GM10847 (cell line): ENCODE measurements around the gene TSPAN9.

ENCODE experiments used
- POLR2A ChIP-seq: IDR thresholded peaks from 2 replicates; pipeline ENCODE4 v1.6.1; 2011; ENCODE audit not compliant: insufficient read length; ENCODE audit errors: extremely low read depth

The TSPAN9 gene

GRCh38 chr12:3161861-3162260, 84.7 kb downstream of the TSPAN9 start:
- TF ChIP-seq POLR2A = no peak

- no peak for TF ChIP-seq POLR2A
These were observed 87.4 kb downstream of the TSPAN9 start for GRCh38 chr12:3164454-3165077.

- TF ChIP-seq POLR2A = no peak
These were observed 88.2 kb downstream of the TSPAN9 start for GRCh38 chr12:3165078-3165980.

- no peak for TF ChIP-seq POLR2A
These were observed 90.5 kb downstream of the TSPAN9 start for GRCh38 chr12:3167636-3168035.

- no peak for TF ChIP-seq POLR2A
These were observed 91.3 kb downstream of the TSPAN9 start for GRCh38 chr12:3168223-3169221.

GRCh38 chr12:3170423-3171194, 93.4 kb downstream of the TSPAN9 start:
- no peak for TF ChIP-seq POLR2A

GRCh38 chr12:3171195-3171591, 94.0 kb downstream of the TSPAN9 start:
- no peak for TF ChIP-seq POLR2A

- no peak for TF ChIP-seq POLR2A
These were observed 95.2 kb downstream of the TSPAN9 start for GRCh38 chr12:3172124-3173007.

GRCh38 chr12:3173008-3173553, 95.9 kb downstream of the TSPAN9 start:
- TF ChIP-seq POLR2A = no peak

- TF ChIP-seq POLR2A = no peak
These were observed 96.7 kb downstream of the TSPAN9 start for GRCh38 chr12:3173912-3174311.

GRCh38 chr12:3175238-3175637, 98.1 kb downstream of the TSPAN9 start:
- TF ChIP-seq POLR2A = no peak

- TF ChIP-seq POLR2A = no peak
These were observed 99.6 kb downstream of the TSPAN9 start for GRCh38 chr12:3176754-3177153.

- TF ChIP-seq POLR2A = no peak
These were observed 100.7 kb downstream of the TSPAN9 start for GRCh38 chr12:3177778-3178425.
